Sciatic nerve (tissue), 2 donors: ENCODE data around the gene IFITM10. TPM values are rescaled to one million over a fixed set of nuclear protein-coding genes. Genes with fewer than 3 reads are reported as not detected.

ENCODE experiments used
- ATAC-seq: fragments of 200-7000 bp; cut with Tn5 transposase; one replicate; pipeline ENCODE4 v1.9.1; 2020; ENCODE audit warnings: mild to moderate bottlenecking, moderate library complexity
- DNase-seq: peaks from one replicate; pipeline ENCODE4 v3.0.0-alpha.2; 2020; ENCODE audit warnings: low spot score
- intact Hi-C: fragments of 100-400 bp; cut with DNase I; formaldehyde crosslinking; loops from one replicate; pipeline ENCODE4 v1.14.2; 2022
- total RNA-seq: library from RNA; stranded (reverse); fragmentation: NEBNext Ultra II Directional; extraction: Animal tissue kit (Norgen Biotek cat#: 25700); gene quantifications from one replicate; pipeline ENCODE4 v1.2.1, GENCODE V29; 2021
- donor health status: DM: no; HTN: no; CAD: no.
- donor health status: DM: no; HTN: no; CAD: no.

Gene IFITM10
- total RNA-seq, 1 donor from 2014 or later, result 3.4 TPM

DNA sequence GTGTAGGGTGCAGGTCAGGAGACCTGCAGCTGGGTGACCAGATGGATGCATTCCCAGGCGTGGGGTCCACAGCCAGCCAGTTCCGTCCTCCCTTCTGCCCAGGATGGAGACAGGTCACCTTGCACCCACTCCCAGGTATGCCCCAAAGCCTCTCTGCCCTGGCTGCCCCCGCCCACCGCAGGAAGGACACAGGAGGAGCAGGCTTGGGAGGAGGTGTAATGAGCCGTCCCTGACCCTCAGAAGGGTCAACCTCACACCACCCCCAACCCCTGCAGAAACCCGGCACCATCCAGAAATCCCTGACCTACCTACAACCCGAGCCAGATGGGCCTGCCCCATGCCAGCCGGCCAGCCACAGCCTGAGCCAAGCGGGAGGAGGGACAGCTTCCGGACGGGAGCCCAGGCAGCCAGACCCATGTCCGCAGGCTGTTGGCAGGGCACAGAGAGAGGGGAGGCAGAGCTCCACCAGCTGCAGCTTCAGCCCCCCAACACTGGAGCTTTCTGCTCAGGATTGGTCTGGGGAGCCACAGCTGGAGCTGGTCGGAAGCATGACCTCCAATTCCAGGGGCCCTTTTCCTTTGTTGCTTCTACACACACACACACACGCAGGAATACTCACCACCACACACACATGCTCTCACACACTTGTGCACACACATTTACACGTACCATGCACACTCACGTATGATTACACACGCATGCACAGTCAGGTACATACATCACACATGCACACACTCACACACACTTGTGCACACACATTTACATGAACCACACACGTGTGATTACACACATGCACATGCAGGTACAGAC lies 5.3 kb downstream of the IFITM10 start:
- peak; percentile 55 for DNase-seq
- intact Hi-C loops, result no loop called here
- peak; percentile 18 for ATAC-seq

DNA sequence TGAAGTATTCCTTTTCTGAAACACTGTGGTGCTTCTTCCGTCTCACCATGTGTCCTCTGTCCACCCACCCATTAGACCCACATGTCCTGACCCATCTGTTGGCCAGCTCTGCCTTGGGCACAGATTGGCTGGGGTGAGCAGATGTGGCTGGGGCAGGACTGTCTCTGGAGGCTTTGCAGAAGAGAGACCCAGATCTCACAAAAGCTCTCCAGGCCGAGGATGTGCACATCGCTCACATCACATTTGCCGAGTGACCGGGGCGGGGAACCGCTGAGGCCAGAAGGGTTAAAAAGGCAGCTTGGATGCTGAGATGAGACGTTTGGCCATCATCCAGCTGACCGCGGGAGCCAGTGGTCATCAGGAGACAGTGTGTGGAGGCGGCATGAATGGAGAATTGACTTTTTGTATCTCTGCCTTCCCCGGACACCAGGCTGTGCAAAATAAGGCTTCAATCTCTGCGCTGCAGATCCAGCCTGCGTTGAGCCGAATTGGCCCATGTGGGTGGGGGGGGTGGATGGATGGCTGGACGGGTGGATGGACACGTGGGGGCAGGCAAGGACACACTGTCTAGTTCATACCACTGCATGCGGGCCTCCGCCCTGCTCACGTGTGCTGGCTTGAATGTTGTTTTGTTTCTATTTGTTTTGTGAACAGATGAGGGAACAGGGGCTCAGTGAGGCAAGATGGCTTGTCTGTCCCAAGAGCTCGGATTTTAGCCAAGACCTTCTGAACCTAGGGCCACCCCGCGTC lies 6.1 kb downstream of the IFITM10 start:
- intact Hi-C loops, result no loop called here
- peak; percentile 72 for ATAC-seq
- peak; percentile 62 for DNase-seq

DNA sequence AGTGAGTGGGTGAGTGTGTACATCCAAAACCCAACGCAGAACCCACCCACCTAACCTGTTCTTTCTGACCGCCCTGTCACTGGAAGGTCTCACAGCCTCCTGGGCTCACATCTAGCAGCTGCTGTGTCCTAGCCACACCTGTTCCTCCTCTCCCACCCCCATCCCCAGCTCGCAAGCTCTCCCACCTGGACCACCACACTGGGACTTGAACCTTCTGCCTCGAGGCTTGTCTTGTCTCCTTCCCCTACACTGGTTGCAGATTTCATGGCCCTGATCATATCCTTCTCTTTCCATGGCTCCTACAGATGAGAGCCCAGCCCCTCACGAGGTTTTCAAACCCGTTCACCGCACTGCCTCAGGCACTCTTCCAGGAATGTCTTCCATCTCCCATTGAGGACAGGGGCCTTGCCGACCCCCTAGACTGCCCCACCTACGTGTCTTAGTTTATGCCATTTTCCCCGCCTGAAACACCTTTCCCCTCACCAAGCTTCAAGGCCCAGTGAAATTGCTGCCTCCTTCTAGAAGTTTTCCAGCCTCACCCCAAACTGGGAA lies 6.7 kb downstream of the IFITM10 start:
- ATAC-seq (no peak), DNase-seq (peak; percentile 49)
- intact Hi-C loops, result no loop called here

DNA sequence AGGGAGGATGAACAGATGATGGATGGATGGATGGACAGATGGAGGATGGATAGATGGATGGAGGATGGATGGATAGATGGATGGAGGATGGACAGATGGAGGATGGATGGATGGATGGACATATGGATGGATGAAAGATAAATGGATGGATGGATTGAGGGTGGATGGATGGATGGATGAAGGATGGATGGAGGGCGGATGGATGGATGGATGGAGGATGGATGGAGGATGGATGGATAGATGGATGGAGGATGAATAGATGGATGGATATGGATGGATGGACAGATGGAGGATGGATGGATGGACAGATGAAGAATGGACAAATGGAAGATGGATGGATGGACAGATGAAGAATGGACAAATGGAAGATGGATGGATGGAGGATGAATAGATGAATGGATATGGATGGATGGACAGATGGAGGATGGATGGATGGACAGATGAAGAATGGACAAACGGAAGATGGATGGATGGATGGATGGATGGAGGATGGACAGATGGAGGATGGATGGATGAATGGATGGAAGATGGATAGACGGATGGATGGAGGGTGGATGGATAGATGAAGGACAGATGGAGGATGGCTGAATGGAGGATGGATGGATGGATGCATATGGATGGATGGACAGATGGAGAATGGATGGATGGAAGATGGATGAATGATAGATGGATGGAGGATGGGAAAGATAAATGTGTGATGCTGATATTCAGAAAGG lies 7.4 kb downstream of the IFITM10 start:
- DNase-seq (no peak), ATAC-seq (no peak)
- intact Hi-C loops, result no loop called here

DNA sequence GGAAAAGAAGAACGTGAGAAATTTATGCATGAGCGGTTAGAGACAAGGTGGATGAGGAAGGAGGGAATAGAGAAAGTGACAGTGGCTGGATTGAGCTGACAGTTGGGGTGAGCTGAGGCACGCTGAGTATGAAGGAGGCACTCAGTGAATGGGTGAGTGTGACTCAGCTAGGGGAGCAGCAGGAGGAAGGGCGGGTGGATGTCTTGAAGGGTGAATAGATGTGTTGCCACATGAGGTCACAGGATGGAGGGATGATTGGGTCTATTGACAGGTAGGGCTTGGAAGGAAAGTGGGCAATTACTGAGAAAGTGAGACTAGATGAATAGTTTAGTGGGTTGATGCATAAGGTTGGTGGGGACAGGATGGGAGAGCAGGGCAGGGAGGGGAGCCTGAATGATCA lies 8.0 kb downstream of the IFITM10 start:
- DNase-seq (peak; percentile 36), ATAC-seq (no peak)
- intact Hi-C loops, result no loop called here

DNA sequence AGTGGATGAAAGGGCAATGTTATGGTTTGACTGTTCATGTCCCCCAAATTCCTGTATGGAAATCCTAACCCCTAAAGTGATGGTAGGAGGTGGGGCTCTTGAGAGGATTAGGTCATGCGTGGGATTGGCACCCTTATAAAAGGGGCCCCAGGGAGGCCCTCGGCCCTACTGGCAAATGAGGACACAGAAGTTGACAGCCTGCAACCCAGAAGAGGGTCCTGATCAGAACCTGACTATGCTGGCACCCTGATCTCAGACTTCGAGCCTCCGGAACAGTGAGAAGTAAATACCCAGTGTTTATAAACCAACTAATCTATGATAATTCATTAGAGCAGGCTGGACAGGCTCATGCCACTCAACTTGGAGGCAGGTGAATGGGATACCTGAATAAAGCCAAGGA lies 8.7 kb downstream of the IFITM10 start:
- intact Hi-C loops, result no loop called here
- ATAC-seq (no peak), DNase-seq (peak; percentile 19)

DNA sequence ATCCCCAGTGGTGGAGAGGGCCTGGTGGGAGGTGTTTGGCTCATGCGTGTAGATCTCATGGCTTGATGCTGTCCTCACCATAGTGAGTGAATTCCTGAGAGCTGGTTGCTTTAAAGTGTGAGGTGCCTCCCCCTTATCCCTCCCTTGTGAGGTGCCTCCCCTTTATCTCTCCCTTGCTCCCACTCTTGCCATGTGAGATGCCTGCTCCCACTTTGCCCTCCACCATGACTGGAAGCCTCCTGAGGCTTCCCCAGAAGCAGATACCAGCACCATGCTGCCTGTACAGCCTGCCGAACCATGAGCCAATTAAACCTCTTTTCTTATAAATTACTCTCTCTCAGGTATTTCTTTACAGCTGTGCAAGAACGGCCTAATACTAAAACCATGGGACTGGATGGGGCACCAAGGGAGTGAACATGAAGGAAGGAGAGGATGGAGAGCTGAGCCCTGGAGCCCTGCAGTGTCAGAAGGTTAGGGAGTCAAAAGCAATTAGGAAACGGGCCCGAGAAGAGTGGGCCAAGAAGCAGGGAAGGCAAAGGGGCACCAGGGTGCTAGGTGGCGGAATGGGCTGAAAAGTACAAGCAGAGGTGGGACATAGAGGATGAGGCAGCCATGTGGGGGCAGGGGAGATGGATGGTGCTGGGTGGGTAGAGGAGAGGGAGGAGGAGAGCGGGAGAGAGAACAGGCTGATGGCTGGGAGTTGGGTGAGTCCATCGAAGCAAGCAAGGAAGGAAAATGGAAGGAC lies 9.4 kb downstream of the IFITM10 start:
- peak; percentile 45 for DNase-seq
- no peak for ATAC-seq
- intact Hi-C loops, result no loop called here

DNA sequence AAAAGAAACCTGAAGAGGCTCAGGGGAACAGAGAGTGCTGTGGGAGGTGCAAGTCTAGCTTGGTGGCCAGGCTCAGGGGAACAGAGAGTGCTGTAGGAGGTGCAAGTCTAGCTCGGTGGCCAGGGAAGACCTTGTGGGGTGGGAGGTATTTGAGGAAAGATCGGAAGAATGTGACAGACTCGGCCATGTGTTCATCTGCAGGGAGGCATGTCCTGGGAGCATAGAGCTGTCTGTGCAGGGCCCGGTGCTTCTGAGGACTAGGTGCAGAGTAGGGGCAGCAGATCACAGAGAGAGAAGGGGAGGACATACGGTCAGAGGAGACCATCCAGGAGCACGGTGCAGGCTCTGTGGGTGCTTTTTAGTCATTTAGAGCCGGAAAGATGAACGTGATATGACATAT lies 10.8 kb downstream of the IFITM10 start:
- intact Hi-C loops, result no loop called here
- no peak for ATAC-seq
- DNase-seq, result peak; percentile 21

DNA sequence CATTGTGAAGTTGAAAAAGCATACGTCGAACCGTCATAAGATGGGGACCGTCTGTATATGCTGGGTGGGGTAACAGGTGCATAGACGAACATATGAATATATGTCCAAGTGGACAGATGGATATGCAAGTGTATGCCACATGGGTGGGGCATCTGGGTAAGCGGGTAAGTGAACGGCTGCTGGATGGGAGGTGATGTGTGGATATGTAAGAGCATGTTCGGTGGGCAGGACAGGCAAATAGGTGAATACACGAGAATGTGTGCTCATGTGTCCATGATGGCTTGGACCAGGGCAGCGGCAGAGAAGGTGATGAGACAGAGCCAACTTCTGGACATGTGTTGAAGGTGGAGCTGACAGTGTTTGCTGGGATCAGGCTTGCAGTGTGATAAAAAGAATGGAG lies 12.0 kb downstream of the IFITM10 start:
- ATAC-seq (no peak), DNase-seq (peak; percentile 40)
- intact Hi-C loops, result loop anchor here (1.0 kb wide), 1 partner anchor 87 kb away; no protein-coding TSS in a partner anchor

DNA sequence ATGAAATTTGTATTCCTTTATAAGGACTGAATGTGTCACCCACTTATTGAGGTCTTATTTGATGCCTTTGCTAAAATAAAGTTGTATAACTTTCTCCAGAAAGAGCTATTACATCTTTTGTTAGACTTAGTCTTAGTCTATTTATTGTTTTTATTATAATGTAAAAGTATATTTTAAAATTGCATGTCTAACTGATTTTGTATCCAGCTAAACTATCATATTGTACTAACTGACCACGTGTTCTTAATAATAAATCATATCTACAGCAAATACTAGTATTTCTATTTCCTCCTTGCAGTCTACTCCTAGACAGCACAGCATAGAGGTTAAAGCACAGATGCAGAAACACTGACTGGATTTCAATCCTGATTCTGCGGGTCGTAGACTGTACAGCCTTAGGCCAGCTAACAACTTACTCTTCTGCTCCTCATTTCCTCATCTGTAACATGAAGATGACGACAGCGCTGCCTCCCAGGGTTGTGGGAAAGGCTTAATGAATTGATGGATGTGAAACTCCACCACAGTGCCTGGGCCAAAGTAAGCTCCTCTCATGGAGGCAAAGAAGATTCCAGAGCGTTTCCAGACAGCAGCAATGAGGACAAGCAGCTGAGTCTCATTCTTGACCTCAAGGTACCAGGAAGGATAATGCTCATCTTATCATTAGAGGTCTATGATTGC lies 13.2 kb downstream of the IFITM10 start:
- ATAC-seq (no peak), DNase-seq (peak; percentile 31)
- intact Hi-C loops, result no loop called here

DNA sequence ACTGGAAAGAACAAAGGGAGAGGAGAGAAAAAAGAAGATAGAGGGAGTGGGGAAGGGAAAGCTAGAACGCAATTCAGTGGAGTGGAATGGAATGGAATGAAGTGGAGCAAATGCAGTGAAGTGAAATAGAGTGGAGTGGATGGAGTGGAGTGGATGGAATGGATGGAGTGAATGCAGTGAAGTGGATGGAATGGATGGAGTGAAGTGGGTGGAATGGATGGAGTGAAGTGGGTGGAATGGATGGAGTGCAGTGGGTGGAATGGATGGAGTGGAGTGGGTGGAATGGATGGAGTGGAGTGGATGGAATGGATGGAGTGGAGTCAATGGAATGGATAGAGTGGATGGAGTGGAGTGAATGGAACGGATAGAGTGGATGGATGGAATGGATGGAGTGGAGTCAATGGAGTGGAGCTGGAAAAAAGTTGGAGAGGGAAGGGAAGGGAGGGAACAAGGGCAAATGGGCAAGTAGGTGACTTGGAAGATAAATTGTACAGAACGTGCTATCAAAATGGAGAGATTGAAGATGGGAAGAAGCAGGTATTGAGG lies 13.9 kb downstream of the IFITM10 start:
- no peak for DNase-seq
- intact Hi-C loops, result no loop called here

DNA sequence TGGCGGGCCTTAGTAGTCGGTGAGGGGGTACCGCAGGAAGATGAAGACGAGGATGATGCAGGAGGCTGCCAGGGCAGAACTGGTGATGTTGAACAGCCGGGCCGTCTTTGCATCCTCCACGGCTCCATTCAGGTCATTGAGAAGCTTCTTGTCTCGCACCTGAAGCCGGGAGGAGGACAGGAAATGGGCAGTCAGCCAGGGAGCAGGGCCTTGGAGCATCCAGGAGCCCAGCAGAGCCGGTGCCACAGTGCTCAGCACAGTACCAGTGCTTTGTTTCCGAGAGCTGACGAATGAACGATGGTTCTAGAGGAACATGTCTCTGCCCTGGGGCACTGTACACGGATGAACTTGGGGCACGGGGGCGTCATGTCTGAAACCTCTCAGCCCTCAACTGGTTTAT lies 15.1 kb downstream of the IFITM10 start:
- intact Hi-C loops, result no loop called here
- DNase-seq (peak; percentile 41), ATAC-seq (no peak)

More for the DNA sequence above, 13.9 kb downstream of the IFITM10 start:
- ATAC-seq, result no peak

DNA sequence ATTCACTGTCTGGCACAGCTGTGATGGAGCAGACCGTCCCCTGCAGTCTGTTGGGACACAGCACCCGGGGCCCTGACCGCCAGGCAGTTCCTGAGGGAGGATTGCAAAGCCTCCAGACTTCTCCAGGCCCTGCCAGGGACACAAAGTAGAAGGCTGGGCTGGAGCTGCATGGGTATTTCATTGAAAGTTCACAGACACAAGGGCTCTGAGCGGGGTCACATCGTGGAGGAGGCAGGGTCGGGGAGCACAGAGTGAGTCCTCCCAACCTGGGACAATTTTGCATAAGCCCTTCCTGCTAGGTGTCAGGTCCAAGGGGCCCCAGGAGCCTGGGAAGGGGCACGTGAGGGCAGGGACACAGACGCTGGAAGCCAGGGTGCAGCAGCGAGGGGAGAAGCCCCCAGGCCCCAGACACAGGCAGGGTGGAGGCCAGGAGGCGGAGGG lies 15.7 kb downstream of the IFITM10 start:
- ATAC-seq (no peak), DNase-seq (peak; percentile 50)
- intact Hi-C loops, result no loop called here

DNA sequence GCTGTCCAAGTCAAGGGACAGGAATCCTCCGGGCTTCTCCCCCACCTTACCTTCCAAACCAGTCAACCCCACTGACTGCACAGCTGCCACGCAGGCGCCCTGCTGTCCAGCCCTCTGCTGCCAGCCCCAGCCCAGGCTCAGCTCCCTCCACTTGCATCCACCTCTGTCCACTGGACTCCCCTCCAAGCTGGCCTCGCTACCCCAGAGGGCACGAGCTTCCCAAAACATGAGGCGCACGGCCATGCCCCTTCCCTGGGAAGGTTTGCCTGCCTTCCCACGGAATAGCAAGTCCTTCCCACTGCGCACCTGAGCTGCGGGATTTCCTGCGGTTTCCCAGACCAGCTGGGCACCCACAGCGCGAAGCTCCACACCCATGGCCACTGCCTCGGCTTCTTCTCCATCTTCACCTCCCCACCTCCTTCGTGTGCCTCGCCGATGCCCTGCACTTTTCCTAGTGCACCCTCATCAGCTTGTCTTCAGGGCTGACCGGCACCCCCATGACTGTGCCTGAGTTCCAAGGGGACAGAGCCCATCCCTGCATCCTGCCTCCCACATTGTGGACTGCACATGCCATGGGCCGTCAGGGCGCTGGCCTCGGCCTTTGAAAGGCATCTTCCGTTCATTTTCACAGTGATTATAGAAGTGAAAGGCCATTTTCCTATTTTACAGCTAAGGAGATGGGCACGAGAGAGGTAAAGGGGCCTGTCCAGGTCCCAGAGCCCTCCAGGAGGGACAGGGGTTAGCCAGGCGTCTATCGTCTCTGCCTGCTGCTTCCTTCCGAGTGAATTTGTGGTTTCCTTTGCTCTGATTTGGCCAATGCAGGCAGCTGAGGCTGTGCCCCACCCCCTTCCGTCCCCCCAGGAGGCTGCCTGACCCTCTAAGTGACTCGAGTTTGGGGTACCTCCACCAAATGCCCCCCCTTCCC lies 16.4 kb downstream of the IFITM10 start:
- ATAC-seq (no peak), DNase-seq (peak; percentile 51)
- intact Hi-C loops, result no loop called here

DNA sequence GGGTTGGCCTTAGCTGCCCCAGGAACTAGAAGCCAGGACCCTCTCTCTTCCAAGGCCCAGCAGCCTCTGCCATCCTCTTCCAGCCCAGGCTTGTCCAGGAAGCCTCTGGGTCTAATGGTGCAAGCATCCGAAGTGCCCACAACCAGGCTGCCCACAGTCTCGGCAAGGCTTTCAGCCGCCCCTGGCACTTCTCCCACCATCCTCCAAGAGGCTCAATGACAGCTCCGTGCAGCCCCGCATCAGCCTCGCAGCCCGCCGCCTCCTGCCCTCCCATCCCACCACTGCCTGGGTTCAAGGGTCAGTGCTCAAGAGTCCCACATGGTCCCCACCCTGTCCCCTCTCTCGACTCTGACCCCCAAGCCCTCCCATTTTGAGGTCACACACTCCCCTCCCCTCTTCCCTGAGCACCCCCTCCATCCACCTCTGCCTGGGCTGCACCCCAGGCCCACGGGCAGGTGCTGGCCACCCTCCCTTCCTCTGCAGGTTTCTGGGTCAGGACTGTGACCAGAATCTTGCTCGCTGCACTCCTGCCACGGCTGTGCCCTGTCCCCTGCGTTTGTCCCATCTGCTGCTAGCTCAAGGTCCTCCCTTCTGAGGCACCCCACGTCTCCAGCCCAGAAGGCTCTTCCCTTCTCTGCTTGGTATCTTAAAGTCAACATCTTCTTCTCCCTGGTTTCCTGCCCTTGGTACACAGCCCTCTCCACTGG lies 17.2 kb downstream of the IFITM10 start:
- DNase-seq (peak; percentile 53), ATAC-seq (peak; percentile 28)
- intact Hi-C loops, result no loop called here

DNA sequence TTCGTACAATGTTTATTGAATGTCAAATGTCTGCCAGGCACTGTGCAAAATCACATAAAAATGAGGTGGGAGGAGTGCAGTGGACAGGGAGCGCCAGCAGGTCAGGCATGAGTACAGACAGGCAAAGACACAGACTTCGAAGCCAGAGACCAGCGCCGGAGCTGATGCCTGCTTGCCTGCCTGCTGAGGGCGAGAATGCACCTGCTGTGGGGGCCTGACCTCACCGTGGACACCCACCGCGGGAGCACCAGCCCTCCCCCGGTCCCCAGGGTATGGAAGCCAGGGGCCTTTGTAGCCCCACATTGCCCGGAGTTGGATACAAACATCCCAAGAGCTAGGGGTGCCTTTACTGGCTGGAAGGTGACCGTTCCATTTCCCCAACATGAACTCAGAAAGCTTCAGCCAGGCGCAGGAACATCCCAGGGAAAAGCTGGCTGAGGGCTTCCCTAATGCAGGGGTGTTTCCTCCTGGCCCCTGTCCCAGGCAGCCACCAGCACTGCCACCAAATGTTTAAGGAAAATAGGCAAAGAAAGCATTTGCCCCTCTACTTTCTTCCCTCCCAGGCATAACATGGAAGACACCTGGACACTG lies 17.9 kb downstream of the IFITM10 start:
- peak; percentile 31 for DNase-seq
- intact Hi-C loops, result no loop called here
- ATAC-seq, result peak; percentile 10
